ENCODE results near the gene ZNF26.

DNA sequence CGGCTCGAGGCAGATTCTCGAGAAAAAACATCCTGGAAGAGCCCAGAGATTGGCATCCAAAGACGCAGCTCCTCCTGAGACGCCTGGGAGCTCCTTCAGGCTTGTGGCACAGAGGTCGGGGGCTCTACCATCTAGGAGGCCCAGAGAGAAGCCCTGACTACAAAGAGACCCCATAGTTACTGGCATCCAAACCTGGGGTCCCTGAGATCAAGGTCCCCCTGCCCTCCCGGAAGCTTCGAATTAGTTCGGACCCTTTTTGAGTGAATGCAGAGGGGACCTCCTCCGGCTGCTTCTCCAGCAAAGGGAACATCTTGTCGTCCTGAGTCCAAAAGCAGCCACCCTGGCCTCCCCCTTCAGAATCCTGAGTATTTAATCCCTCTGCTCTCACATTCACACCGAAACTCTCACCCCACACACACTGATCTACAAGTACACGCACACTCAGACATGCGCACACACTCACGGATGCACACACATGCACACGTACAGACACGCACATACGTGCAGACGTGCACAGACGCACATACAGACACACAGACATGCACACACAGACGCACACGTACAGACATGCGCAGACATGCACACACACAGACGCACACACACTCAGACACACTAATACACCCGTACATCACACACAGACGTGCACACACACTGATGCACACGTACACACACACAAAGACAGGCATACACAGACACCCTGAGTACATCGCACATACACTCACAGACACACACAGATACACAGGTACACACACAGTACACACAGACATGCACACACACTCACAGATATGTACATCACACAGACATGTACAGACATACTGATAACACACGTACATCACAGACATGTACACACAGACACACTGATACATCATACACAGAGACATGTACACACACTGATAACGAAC lies 36.0 kb upstream of the ZNF26 start:
- no peak for TF ChIP-seq TAF1 (IDR thresholded peaks at IDR 0.05; ENCODE audit: low read depth)
- TF ChIP-seq POLR2AphosphoS5 (IDR thresholded peaks at IDR 0.05), result no peak
- TF ChIP-seq, protein P1, sequence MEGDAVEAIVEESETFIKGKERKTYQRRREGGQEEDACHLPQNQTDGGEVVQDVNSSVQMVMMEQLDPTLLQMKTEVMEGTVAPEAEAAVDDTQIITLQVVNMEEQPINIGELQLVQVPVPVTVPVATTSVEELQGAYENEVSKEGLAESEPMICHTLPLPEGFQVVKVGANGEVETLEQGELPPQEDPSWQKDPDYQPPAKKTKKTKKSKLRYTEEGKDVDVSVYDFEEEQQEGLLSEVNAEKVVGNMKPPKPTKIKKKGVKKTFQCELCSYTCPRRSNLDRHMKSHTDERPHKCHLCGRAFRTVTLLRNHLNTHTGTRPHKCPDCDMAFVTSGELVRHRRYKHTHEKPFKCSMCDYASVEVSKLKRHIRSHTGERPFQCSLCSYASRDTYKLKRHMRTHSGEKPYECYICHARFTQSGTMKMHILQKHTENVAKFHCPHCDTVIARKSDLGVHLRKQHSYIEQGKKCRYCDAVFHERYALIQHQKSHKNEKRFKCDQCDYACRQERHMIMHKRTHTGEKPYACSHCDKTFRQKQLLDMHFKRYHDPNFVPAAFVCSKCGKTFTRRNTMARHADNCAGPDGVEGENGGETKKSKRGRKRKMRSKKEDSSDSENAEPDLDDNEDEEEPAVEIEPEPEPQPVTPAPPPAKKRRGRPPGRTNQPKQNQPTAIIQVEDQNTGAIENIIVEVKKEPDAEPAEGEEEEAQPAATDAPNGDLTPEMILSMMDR (IDR thresholded peaks at IDR 0.05; ENCODE audit: poor library complexity, severe bottlenecking), result no peak
- TF ChIP-seq, protein P2, sequence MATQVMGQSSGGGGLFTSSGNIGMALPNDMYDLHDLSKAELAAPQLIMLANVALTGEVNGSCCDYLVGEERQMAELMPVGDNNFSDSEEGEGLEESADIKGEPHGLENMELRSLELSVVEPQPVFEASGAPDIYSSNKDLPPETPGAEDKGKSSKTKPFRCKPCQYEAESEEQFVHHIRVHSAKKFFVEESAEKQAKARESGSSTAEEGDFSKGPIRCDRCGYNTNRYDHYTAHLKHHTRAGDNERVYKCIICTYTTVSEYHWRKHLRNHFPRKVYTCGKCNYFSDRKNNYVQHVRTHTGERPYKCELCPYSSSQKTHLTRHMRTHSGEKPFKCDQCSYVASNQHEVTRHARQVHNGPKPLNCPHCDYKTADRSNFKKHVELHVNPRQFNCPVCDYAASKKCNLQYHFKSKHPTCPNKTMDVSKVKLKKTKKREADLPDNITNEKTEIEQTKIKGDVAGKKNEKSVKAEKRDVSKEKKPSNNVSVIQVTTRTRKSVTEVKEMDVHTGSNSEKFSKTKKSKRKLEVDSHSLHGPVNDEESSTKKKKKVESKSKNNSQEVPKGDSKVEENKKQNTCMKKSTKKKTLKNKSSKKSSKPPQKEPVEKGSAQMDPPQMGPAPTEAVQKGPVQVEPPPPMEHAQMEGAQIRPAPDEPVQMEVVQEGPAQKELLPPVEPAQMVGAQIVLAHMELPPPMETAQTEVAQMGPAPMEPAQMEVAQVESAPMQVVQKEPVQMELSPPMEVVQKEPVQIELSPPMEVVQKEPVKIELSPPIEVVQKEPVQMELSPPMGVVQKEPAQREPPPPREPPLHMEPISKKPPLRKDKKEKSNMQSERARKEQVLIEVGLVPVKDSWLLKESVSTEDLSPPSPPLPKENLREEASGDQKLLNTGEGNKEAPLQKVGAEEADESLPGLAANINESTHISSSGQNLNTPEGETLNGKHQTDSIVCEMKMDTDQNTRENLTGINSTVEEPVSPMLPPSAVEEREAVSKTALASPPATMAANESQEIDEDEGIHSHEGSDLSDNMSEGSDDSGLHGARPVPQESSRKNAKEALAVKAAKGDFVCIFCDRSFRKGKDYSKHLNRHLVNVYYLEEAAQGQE (IDR thresholded peaks at IDR 0.05; ENCODE audit: borderline replicate concordance), result no peak
- TF ChIP-seq EP300 (conservative IDR thresholded peaks at IDR 0.05; ENCODE audit: poor library complexity, severe bottlenecking), result no peak
- no peak for TF ChIP-seq MXI1 (conservative IDR thresholded peaks at IDR 0.05; ENCODE audit: poor library complexity, severe bottlenecking)
